Coronary artery (tissue), 2 donors: ENCODE results near the gene ZFYVE9.
"Not testable (repeated sequence)": the region's sequence is repeated elsewhere in the genome, so short reads cannot be mapped to it uniquely, and the experiment has no call there.

Experiments
- DNase-seq: peaks from one replicate; pipeline ENCODE4 v3.0.0-alpha.2; 2017; ENCODE audit warnings: low spot score
- H3K27ac ChIP-seq, 2 donors: fragments of 200-600 bp; sonication (generic); one replicate each; pipeline ENCODE4 v1.5.1; 2016 to 2019
- H3K4me3 ChIP-seq: fragments of 200-600 bp; sonication (generic); 2 replicates; pipeline ENCODE4 v1.5.1; 2016; ENCODE audit warnings: mild to moderate bottlenecking, moderate library complexity
- TF ChIP-seq, protein P1 (sequence below): fragments of 200-600 bp; sonication (generic); IDR thresholded peaks from one replicate; pipeline ENCODE4 v1.5.1; 2019; ENCODE audit warnings: antibody characterized with exemption

The ZFYVE9 gene

DNA sequence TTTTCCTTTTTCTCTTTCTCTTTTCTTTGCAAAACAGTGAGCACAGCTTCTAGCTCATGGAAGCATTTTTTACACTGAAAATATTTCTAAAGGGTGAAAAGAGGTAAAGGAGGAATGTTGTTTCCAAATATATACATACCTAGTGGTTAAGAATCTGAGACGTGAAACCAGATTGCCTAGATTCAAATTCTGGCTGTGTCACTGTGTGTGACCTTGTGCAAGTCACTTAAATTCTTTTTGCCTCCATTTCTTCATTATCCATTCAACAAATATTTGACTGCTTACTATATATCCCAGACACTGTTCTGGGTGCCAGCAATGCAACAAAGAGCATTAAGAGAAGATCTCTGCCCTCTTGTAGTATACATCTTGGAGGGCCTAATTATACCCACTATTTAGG, 53.3 kb downstream of the ZFYVE9 start:
- TF ChIP-seq, protein P1, sequence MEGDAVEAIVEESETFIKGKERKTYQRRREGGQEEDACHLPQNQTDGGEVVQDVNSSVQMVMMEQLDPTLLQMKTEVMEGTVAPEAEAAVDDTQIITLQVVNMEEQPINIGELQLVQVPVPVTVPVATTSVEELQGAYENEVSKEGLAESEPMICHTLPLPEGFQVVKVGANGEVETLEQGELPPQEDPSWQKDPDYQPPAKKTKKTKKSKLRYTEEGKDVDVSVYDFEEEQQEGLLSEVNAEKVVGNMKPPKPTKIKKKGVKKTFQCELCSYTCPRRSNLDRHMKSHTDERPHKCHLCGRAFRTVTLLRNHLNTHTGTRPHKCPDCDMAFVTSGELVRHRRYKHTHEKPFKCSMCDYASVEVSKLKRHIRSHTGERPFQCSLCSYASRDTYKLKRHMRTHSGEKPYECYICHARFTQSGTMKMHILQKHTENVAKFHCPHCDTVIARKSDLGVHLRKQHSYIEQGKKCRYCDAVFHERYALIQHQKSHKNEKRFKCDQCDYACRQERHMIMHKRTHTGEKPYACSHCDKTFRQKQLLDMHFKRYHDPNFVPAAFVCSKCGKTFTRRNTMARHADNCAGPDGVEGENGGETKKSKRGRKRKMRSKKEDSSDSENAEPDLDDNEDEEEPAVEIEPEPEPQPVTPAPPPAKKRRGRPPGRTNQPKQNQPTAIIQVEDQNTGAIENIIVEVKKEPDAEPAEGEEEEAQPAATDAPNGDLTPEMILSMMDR, result no peak
- H3K4me3 ChIP-seq, result no peak overlapping the region
- DNase-seq, result no peak
- no peak overlapping the region for H3K27ac ChIP-seq

DNA sequence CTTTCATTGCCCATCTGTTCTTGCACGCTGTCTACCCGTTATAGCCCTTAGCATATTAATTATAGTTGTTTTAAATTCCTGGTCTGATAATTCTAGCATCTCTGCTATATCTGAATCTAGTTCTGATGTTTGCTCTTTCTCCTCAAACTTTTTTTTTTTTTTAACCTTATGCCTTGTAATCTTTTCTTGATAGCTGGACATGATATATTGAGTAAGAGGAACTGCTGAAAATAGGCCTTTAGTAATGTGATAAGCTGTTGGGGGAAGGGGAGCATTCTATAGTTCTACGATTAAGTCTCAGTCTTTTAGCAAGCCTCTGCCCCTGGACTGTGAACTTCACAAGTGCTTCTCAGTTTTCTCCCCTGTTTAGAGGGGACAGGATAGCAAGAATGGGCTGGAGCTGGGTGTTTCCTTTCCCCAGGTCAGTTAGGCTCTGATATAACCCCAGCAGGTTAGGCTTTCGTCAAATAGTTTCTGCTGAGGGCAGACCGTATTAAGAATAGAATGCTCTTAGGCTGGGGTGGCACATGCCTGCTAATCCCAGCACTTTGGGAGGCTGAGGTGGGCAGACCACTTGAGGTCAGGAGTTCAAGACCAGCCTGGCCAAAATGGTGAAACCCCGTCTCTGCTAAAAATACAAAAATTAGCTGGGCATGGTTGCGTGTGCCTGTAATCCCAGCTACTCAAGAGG, 62.2 kb downstream of the ZFYVE9 start:
- no peak for DNase-seq
- TF ChIP-seq, protein P1, result no peak
- Histone ChIP-seq H3K4me3 (no peak overlapping the region), H3K27ac (no peak overlapping the region)

DNA sequence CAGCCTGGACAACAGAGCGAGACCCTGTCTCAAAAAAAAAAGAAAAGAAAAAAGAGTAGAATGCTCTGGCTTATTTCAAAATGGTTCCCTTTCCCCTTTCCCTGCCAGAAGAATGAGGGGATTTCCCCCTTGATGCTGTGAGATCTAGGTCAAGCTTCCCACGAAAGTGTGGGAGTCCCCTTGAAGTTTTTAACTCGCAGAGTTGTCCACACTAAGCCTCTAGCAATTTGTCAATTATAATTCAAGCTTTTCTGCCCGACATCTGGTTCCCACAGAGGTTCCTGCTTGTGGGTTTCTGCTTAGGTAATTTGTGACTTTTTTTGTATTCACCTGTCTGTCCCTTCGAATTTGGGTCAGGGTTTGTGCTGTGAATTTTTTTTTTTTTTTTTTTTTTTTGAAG, 62.8 kb downstream of the ZFYVE9 start:
- Histone ChIP-seq H3K4me3 (no peak overlapping the region), H3K27ac (no peak overlapping the region)
- no peak for DNase-seq
- TF ChIP-seq, protein P1, result no peak

DNA sequence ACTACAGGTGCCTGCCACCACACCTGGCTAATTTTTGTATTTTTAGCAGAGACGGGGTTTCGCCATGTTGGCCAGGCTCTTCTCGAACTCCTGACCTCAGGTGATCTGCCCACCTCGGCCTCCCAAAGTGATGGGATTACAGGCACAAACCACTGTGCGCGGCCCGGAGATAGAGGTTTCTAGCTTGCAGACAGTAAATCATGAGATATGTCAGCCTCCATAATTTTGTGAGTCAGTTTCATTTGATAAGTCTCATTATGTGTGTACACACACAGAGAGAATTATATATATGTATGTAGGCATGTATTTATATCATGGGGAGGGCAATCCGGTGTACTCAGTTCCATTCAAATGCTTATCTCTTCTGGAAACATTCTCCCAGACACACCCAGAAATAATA, 64.8 kb downstream of the ZFYVE9 start:
- DNase-seq, H3K27ac ChIP-seq, H3K4me3 ChIP-seq: not testable (repeated sequence)

DNA sequence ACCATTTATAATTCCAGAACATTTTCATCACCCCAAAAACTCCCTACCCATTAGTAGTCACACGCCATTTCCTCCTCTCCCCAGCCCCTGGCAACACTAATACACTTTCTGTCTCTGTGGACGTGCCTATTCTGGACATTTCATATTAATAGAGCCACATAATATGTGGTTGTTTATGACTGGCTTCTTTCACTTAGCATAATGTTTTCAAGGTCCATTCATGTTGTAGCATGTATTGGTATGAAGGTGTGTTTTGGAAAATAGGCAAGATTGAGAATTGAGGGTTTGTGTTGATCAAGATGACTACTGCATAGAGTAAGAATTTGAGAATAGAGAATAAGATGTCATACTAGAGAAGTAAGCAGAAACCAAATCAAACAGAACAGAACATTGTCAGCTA, 67.5 kb downstream of the ZFYVE9 start:
- Histone ChIP-seq H3K27ac (no peak overlapping the region), H3K4me3 (no peak overlapping the region)
- DNase-seq, result no peak
- TF ChIP-seq, protein P1, result no peak

DNA sequence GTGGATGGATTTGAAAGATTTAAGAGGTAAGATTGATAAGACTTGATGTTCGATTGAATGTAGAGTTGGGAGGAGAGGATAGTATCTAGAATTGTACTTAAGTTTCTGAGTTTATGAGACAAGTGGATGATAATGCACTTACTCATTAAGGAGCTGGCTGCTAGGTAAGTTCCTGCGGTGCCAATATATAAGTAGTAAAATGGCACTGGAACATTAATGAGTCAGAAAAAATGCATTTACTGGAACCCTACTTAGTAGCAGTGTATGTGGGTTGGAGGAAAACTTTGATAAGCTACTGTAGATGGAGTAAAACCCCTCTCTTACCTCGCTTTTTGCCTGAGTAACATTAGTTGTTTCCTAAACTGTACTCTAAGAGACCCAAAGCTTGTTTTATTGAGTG, 68.2 kb downstream of the ZFYVE9 start:
- TF ChIP-seq, protein P1, result no peak
- DNase-seq, result no peak
- Histone ChIP-seq H3K27ac (no peak overlapping the region), H3K4me3 (no peak overlapping the region)

DNA sequence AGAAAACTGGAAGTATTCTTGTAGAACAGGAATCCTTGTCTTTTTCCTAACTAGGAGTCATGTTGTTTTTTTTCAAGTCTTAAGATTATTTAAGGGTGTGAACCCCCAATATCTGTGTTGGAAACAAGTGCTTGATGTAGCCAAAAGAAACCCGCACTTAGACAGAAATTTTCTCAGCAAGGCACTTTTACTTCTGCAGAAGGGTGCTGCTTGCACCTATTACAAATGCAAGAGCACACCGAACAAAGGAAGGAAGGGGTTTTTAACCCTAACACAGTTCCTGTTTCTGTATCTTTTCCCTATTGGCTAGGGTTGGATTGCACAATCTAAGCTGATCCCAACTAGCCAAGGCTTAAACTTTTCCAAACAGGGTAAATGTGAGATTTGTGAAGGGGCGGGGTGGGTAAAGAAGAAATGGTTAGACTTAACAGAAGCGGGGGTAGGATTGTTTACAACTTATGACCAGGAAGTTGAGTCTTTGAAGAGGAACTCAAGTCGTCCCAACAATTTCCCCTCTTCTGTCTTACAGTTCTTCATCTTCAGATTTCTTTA, 75.1 kb downstream of the ZFYVE9 start:
- no peak for DNase-seq
- Histone ChIP-seq H3K27ac (no peak overlapping the region), H3K4me3 (no peak overlapping the region)
- TF ChIP-seq, protein P1, result no peak
